Measurements from ENCODE around the gene DLG2.
A peak's percentile ranks its signal among the peaks of the same experiment; 100 is the strongest.
"Not testable (repeated sequence)": the region's sequence is repeated elsewhere in the genome, so short reads cannot be mapped to it uniquely, and the experiment has no call there.

The DLG2 gene

GRCh38 chr11:84855508-84856245 is 771.5 kb downstream of the DLG2 start:
- peak; percentile 32 for DNase-seq (ENCODE audit: low spot score)

GRCh38 chr11:84854498-84854880 is 772.7 kb downstream of the DLG2 start:
- DNase-seq (ENCODE audit: low spot score) (no peak), FAIRE-seq (no peak)

More at GRCh38 chr11:84855508-84856245, 771.5 kb downstream of the DLG2 start:
- FAIRE-seq = no peak

- FAIRE-seq (no peak), DNase-seq (ENCODE audit: low spot score) (no peak)
Observed at GRCh38 chr11:84853841-84854497, 773.2 kb downstream of the DLG2 start.

- FAIRE-seq (no peak), DNase-seq (ENCODE audit: low spot score) (no peak)
Observed at GRCh38 chr11:84847842-84848241, 779.3 kb downstream of the DLG2 start.

GRCh38 chr11:84840201-84840600 is 786.9 kb downstream of the DLG2 start:
- DNase-seq (ENCODE audit: low spot score); FAIRE-seq: not testable (repeated sequence)

GRCh38 chr11:84837402-84838069 is 789.6 kb downstream of the DLG2 start:
- DNase-seq (ENCODE audit: low spot score) (no peak), FAIRE-seq (no peak)

- DNase-seq (ENCODE audit: low spot score) (no peak), FAIRE-seq (no peak)
Observed at GRCh38 chr11:84836371-84836770, 790.8 kb downstream of the DLG2 start.

- no peak for DNase-seq (ENCODE audit: low spot score)
- FAIRE-seq = no peak
Observed at GRCh38 chr11:84833488-84834088, 793.6 kb downstream of the DLG2 start.

- DNase-seq (ENCODE audit: low spot score) (no peak), FAIRE-seq (no peak)
Observed at GRCh38 chr11:84830372-84830771, 796.8 kb downstream of the DLG2 start.

GRCh38 chr11:84829162-84829561 is 798.0 kb downstream of the DLG2 start:
- DNase-seq (ENCODE audit: low spot score) (no peak), FAIRE-seq (no peak)

- FAIRE-seq = no peak
Observed at GRCh38 chr11:84828616-84829015, 798.5 kb downstream of the DLG2 start.

GRCh38 chr11:84825106-84825660 is 802.0 kb downstream of the DLG2 start:
- FAIRE-seq (no peak), DNase-seq (ENCODE audit: low spot score) (no peak)

More at GRCh38 chr11:84828616-84829015, 798.5 kb downstream of the DLG2 start:
- no peak for DNase-seq (ENCODE audit: low spot score)

- no peak for DNase-seq (ENCODE audit: low spot score)
- no peak for FAIRE-seq
Observed at GRCh38 chr11:84824624-84825023, 802.5 kb downstream of the DLG2 start.

GRCh38 chr11:84819537-84819936 is 807.6 kb downstream of the DLG2 start:
- FAIRE-seq = no peak
- no peak for DNase-seq (ENCODE audit: low spot score)

GRCh38 chr11:84819128-84819527 is 808.0 kb downstream of the DLG2 start:
- DNase-seq (ENCODE audit: low spot score) = peak; percentile 23
- FAIRE-seq = no peak

GRCh38 chr11:84817998-84818397 is 809.1 kb downstream of the DLG2 start:
- DNase-seq (ENCODE audit: low spot score) (no peak), FAIRE-seq (no peak)

- no peak for FAIRE-seq
Observed at GRCh38 chr11:84812471-84812969, 814.6 kb downstream of the DLG2 start.

GRCh38 chr11:84806354-84806753 is 820.8 kb downstream of the DLG2 start:
- DNase-seq (ENCODE audit: low spot score) (no peak), FAIRE-seq (no peak)

More at GRCh38 chr11:84812471-84812969, 814.6 kb downstream of the DLG2 start:
- no peak for DNase-seq (ENCODE audit: low spot score)

- DNase-seq (ENCODE audit: low spot score) (no peak), FAIRE-seq (no peak)
Observed at GRCh38 chr11:84804041-84804440, 823.1 kb downstream of the DLG2 start.

- FAIRE-seq (no peak), DNase-seq (ENCODE audit: low spot score) (peak; percentile 46)
Observed at GRCh38 chr11:84800755-84801346, 826.3 kb downstream of the DLG2 start.

- DNase-seq (ENCODE audit: low spot score) (no peak), FAIRE-seq (no peak)
Observed at GRCh38 chr11:84799112-84799511, 828.0 kb downstream of the DLG2 start.
